Activated CD4-positive, alpha-beta memory T cell treated with anti-CD3 and anti-CD28 coated beads, Interleukin-2, amount 10 ng/mL, durations not matched to agents 7 days and 5 days (primary cell): ENCODE data around the gene GNAS. TPM values are rescaled to one million over a fixed set of nuclear protein-coding genes. Genes with fewer than 3 reads are reported as not detected.
A peak's percentile ranks its signal among the peaks of the same experiment; 100 is the strongest.

Experiments
- CTCF ChIA-PET: fragments of 350-600 bp; sonication (Branson Sonifier 250); formaldehyde crosslinking; loops from one replicate; lab custom pipeline; 2021; ENCODE audit warnings: antibody characterized with exemption, inconsistent platforms; lab: Charles Lee
- POLR2A ChIA-PET: fragments of 350-600 bp; sonication (Branson Sonifier 250); formaldehyde crosslinking; loops from one replicate; lab custom pipeline; 2021; ENCODE audit warnings: antibody characterized with exemption; lab: Charles Lee
- DNase-seq: peaks from one replicate; pipeline ENCODE4 v3.0.0-alpha.2; 2020
- H3K27ac Mint-ChIP-seq: one replicate; pipeline ENCODE4 v1.8.0; 2021; ENCODE audit warnings: mild to moderate bottlenecking, mixed read lengths
- H3K27me3 Mint-ChIP-seq: one replicate; pipeline ENCODE4 v1.8.0; 2021; ENCODE audit warnings: mixed read lengths
- H3K36me3 Mint-ChIP-seq: one replicate; pipeline ENCODE4 v1.8.0; 2021; ENCODE audit warnings: low read depth, mixed read lengths
- H3K4me1 Mint-ChIP-seq: one replicate; pipeline ENCODE4 v1.8.0; 2021; ENCODE audit warnings: mixed read lengths
- H3K4me3 Mint-ChIP-seq: one replicate; pipeline ENCODE4 v1.8.0; 2021; ENCODE audit warnings: mild to moderate bottlenecking, mixed read lengths
- H3K9me3 Mint-ChIP-seq: one replicate; pipeline ENCODE4 v1.8.0; 2021; ENCODE audit warnings: mixed read lengths
- total RNA-seq, 2 experiments: library from RNA; stranded (reverse); gene quantifications; one replicate each; pipeline ENCODE4 v1.2.3, GENCODE V29; 2021

GNAS gene
- total RNA-seq: 100 to 1,000 TPM; 790 to 809 TPM

DNA sequence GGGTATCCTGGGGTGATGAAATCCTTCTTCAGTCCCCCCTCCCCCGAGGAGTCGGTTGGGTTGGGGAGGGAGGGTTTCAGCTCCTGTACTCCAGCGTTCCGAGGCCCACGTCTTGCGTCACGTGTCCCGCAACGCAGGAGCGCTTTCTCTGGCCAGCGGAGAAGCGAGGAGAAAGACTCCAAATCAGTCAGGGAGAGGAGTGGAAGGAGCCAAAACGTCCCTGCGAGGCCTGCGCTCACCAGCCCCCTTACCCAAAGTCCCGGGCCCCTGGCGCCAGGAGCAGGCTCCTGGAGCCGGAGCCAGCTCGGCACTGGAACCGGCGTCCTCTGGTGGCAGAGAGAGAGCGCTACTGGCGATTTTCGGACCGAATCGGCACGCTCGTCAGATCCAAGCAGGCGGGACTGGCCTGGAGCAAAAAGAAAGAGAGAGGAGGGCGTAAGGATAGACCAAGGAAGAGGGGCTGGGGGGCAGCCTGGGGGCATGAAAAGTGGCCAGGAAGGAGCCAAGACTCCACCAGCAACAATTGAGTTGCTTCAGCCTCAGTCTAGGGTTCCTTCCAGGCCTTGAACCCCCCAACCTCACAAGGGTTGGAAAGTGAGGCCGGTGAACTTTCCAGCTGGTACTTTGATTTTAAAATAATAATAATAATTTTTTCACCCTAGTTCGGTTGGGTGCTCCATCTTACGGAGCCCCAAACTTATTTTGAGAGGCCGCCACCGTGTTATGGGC lies at the start of gene GNAS:
GNAS (plus strand) TSS at position 174 of the 729 bp plus-strand sequence.
- CTCF ChIA-PET: interaction anchor here (0.6 to 2.4 kb wide), 6 partner anchors 18 to 205 kb away, joined by 3 to 9 read pairs (median 4); partner anchors contain the start of gene STX16
- POLR2A ChIA-PET: interaction anchor here (1.0 to 3.3 kb wide), 2 partner anchors 11 to 201 kb away, joined by 3 to 16 read pairs; partner anchors contain the start of gene STX16
- Mint-ChIP-seq H3K4me1 (peaks cover 42% of the 10 kb centered on the region), H3K27ac (no peak within 1 kb of the TSS), H3K9me3 (no peaks in the 10 kb centered on the region), H3K27me3 (peaks cover 76% of the 10 kb centered on the region), H3K36me3 (no peaks in the 10 kb centered on the region), H3K4me3 (peak within 1 kb of the TSS; percentile 80)
- DNase-seq: peak; percentile 63

DNA sequence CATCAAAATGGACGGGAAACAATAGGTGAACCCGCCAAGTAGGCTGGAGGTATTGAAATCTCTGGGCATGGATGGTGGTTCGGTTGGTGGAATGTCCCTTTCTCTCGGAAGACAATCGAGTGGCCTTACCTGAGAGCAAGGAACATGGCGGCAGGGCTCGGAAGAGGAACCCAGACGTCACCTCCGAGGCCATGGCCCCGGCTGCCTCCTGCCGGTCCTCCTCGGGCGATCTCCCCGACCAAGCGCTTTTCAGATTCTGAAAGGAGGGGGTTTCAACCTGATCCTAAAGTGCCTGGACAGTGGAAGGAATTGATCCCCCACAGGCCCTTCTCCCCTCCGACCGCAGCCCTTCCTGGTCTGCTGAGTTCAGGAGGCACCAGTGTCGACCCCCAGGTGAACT lies 49.0 kb upstream of the GNAS start:
- Mint-ChIP-seq H3K27me3 (peaks cover 34% of the 10 kb centered on the region), H3K27ac (no peak overlapping the region), H3K4me3 (no peak overlapping the region), H3K9me3 (no peaks in the 10 kb centered on the region), H3K36me3 (no peaks in the 10 kb centered on the region), H3K4me1 (no peaks in the 10 kb centered on the region)
- DNase-seq: no peak
- CTCF ChIA-PET: no interaction called here
- POLR2A ChIA-PET: no interaction called here

DNA sequence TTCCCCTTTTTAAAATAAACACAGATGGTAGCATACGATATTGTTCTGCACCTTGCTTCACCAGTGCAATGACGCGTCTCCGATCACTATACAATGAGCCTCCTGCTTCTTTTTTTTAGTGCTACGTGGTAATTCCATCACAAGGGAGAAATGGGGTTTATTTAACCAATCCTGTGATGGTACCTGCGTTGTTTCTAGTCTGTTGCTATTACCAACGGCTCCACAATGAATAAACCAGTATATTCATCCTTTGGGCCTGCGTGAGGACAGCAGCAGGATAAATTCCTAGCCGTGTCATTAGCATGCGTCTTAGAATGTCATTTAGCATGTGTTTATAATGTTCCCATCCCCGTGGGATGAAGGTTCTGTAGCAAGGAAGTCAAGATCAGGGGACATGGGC lies 44.7 kb upstream of the GNAS start:
- CTCF ChIA-PET: no interaction called here
- peaks cover 41% of the 10 kb centered on the region for H3K27me3 Mint-ChIP-seq
- no peak for DNase-seq
- H3K36me3 Mint-ChIP-seq: no peaks in the 10 kb centered on the region
- H3K4me3 Mint-ChIP-seq: no peak overlapping the region
- POLR2A ChIA-PET: no interaction called here
- peaks cover 16% of the 10 kb centered on the region for H3K4me1 Mint-ChIP-seq
- H3K27ac Mint-ChIP-seq: no peak overlapping the region
- H3K9me3 Mint-ChIP-seq: no peaks in the 10 kb centered on the region

DNA sequence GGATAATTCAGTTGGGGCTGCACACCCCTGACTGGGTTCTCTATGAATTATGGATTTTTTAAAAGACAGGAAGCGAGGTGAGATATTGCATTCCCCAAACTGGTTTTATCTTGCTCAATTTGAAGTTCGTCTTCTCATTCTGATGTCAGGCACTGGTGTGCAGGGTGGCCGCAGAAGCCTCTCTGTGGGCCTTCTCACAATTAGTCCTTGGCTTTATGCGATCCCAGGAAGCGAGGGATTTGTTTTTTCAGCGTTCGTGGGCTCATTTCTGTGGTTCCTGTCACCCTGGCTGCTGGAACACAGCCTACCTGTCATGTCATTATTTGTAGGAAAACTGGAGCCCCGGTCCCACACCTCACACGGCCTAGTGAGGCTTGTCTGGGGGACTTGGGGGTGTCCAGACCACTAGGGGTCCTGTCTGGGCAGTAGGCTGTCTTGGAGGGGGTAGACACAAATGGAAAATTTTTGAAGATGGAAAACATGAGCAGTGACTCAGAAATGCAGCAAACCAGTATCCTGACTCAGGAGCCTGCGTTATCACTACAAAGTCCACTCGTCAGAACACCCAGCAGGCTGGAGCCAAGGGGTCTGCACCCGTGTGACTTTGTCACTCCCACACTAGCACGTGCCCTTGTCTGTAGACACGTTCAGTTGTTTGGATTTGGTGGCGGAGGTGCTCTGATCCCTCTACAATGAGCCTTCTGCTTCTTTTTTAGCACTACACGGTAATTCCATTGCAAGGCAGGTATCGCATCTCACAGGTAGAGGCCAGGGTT lies 44.1 kb upstream of the GNAS start:
- H3K4me1 Mint-ChIP-seq: peaks cover 16% of the 10 kb centered on the region
- H3K36me3 Mint-ChIP-seq: no peaks in the 10 kb centered on the region
- peaks cover 41% of the 10 kb centered on the region for H3K27me3 Mint-ChIP-seq
- H3K9me3 Mint-ChIP-seq: no peaks in the 10 kb centered on the region
- CTCF ChIA-PET: no interaction called here
- no peak overlapping the region for H3K4me3 Mint-ChIP-seq
- POLR2A ChIA-PET: no interaction called here
- no peak overlapping the region for H3K27ac Mint-ChIP-seq
- DNase-seq: no peak

DNA sequence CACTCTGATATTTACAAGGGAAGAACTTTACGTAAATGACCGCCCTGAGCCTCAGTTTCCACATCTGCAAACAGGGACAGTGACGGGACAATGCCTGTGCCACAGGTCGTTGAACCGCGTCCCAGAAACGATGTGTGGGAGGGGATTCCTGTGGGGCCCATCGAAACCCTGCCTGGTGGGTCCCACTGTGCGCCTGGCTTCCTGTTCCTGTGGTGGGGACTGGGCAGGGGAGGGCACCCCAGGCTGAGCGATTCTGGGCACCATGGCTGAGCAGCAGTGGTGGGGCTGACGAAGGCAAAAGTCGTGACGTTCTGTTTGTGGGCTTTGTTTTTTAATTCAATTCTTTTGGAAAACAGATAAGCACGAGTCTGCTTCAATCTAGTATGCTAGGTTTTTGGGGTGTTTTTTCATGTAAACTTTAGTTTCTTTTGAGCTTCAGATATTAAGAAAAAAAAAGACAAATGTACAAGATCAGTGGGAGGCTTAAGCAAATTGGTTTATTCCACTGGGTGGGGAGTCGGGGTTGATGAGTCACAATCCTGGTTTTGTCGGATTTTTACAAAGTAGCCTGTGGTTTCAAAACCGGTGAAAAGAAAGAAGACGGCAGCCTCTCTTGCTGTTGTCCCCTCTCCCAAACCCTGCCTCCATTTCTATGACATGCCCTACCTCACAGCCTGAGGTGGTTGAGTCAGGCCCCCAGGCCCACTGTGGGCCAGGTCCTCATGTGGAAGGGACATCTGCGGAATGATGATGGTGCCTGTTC lies 42.2 kb upstream of the GNAS start:
- DNase-seq: peak; percentile 23
- Mint-ChIP-seq H3K36me3 (no peaks in the 10 kb centered on the region), H3K4me1 (peaks cover 16% of the 10 kb centered on the region), H3K27ac (no peak overlapping the region), H3K4me3 (no peak overlapping the region), H3K9me3 (no peaks in the 10 kb centered on the region), H3K27me3 (peaks cover 46% of the 10 kb centered on the region)
- ChIA-PET POLR2A (no interaction called here), CTCF (no interaction called here)

DNA sequence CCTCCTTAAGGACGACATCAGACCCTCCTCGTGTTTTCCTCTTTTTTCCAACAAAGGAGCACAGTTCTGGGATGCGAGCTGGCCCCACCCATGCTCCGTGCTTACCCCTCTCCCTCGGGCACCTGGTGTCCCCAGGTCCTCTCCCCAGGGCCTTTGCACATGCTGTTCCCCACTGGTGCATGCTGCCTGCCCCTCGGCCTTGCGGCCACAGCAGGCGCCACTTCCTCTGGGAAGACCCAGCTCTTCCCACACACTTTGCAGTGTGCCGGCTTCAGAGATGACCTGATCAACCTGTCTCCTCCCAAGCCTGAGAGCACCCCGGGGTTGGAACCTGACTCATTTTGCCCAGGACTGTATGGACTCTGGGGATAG lies 41.7 kb upstream of the GNAS start:
- CTCF ChIA-PET: no interaction called here

DNA sequence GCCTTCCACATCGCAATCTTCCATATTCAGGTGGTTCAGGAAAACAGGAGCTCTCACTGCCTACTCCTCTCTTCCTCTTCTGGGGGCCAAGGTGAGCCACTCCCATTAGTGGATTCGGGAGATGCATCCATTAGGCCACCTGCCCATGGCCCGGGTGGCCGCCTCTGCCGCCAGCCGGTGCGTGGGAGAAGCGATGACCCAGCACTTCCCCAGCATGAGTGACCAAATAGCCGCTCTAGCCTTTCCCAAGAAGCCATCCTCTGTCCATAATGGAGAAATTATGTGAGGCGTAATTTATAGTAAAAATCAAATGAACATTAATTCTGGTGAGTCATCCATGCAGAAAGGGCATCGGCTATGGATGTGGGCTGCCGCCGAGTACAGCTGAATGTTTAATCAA lies 41.2 kb upstream of the GNAS start:
- ChIA-PET POLR2A (no interaction called here), CTCF (no interaction called here)
- Mint-ChIP-seq H3K9me3 (no peaks in the 10 kb centered on the region), H3K27me3 (peaks cover 49% of the 10 kb centered on the region), H3K27ac (no peak overlapping the region), H3K4me1 (peaks cover 16% of the 10 kb centered on the region), H3K4me3 (no peak overlapping the region), H3K36me3 (no peaks in the 10 kb centered on the region)
- DNase-seq: no peak

More for the DNA sequence above, 41.7 kb upstream of the GNAS start:
- no peaks in the 10 kb centered on the region for H3K9me3 Mint-ChIP-seq
- H3K27ac Mint-ChIP-seq: no peak overlapping the region
- peaks cover 49% of the 10 kb centered on the region for H3K27me3 Mint-ChIP-seq
- no peaks in the 10 kb centered on the region for H3K36me3 Mint-ChIP-seq
- DNase-seq: no peak
- H3K4me1 Mint-ChIP-seq: peaks cover 16% of the 10 kb centered on the region
- POLR2A ChIA-PET: no interaction called here
- no peak overlapping the region for H3K4me3 Mint-ChIP-seq

DNA sequence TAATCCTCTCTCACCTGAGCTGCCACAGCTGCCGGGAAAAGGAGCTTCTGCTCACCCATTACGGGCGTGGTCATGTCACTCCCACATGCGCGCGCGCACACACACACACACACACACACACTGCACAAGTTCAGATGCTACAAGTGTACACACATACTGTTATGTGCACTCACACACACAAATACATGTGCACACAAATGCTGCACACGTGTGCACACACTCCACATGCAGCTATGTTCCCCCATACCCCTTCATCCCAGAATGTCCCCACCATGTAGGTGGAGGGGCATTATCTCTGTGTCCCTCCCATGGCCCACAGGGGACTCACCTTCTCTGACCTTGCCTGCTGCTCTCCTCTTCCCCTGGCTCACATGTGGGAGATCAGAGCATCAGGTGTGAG lies 39.1 kb upstream of the GNAS start:
- Mint-ChIP-seq H3K27me3 (peaks cover 45% of the 10 kb centered on the region), H3K36me3 (no peaks in the 10 kb centered on the region), H3K27ac (no peak overlapping the region), H3K4me1 (peaks cover 20% of the 10 kb centered on the region), H3K9me3 (no peaks in the 10 kb centered on the region), H3K4me3 (no peak overlapping the region)
- CTCF ChIA-PET: interaction anchor here (0.9 kb wide), 1 partner anchor 46 kb away, joined by 3 read pairs; no protein-coding TSS in a partner anchor
- DNase-seq: no peak
- POLR2A ChIA-PET: no interaction called here

DNA sequence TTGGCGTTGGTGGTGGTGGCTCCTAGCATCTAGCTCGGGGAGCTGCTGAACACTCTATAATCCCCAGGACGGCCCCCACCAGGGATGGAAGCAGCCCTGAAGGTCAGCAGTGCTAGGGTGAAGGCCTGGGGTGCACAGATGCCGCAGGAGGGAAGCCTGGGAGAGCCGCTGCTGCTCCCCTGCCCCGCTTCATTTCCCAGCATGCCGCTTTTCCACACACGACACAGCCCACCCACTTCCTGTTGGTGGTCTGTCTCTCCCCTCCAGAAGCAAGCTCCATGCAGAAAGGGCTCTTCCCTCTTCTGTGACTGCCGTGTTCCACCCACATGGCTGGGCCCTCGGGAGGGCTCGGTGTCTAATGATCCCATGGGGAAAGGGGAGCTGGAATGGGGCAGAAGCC lies 37.1 kb upstream of the GNAS start:
- H3K27me3 Mint-ChIP-seq: peaks cover 33% of the 10 kb centered on the region
- no peaks in the 10 kb centered on the region for H3K9me3 Mint-ChIP-seq
- no peak overlapping the region for H3K27ac Mint-ChIP-seq
- peaks cover 24% of the 10 kb centered on the region for H3K4me1 Mint-ChIP-seq
- H3K36me3 Mint-ChIP-seq: peaks cover under 1% of the 10 kb centered on the region
- DNase-seq: no peak
- ChIA-PET CTCF (no interaction called here), POLR2A (no interaction called here)
- H3K4me3 Mint-ChIP-seq: no peak overlapping the region

DNA sequence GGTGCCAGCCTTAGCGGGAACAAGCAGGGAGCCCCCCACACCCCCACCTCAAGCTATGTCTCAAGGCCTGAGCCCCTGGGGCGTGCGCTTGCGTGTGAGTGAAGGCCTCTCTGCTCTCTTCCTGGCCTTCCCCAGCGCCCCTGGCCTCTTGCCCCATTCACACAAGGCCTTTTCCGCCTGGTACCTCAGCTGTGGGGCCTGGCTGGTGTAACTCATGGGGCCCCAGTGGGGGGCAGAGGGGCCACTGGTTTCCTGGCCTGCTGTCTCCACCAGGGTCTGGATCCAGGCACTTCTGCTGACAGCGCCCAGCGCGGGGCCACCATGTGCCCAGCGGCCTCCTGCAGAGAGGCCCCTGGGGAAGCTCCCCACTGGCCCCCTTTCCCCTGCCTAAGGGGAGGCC lies 36.5 kb upstream of the GNAS start:
- ChIA-PET POLR2A (no interaction called here), CTCF (no interaction called here)
- H3K4me3 Mint-ChIP-seq: no peak overlapping the region
- H3K36me3 Mint-ChIP-seq: peaks cover 4% of the 10 kb centered on the region
- peaks cover 35% of the 10 kb centered on the region for H3K27me3 Mint-ChIP-seq
- H3K27ac Mint-ChIP-seq: no peak overlapping the region
- H3K9me3 Mint-ChIP-seq: peaks cover 3% of the 10 kb centered on the region
- no peak for DNase-seq
- peaks cover 19% of the 10 kb centered on the region for H3K4me1 Mint-ChIP-seq

DNA sequence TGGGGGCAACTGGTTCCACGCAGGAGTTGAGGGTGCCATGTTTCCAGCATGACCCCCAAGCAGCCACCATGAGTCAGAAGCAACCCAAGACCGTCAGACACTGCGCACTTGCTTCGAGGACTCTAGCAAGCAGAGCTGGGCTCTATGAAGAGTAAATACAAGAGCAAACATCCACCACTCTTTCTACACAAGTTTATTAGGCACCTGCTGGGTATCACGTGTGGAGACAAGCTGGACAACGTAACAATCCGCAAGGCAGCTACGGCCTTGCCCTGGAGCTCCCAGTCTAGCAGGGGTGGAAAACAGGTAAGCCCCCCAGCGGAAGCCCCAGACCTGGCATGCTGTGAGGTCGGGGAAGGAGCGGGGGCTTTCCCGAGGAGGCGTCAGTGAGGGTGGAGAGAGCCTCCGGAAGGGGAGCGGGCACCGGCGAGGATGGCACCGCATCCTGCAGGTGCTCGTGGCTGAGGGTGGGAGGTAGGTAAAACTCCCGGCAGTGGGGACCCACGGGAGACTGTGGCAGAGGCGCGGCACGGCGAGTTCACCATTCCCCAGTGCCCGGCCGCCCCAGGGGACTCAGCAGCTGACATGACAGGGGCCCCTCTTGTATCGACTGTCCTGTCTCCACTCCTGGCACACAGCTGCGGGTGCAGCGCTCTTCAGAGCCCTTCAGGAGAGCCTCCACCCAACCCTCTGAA lies 35.4 kb upstream of the GNAS start:
- Mint-ChIP-seq H3K27me3 (peaks cover 30% of the 10 kb centered on the region), H3K27ac (no peak overlapping the region), H3K9me3 (peaks cover 3% of the 10 kb centered on the region), H3K4me1 (peaks cover 14% of the 10 kb centered on the region), H3K36me3 (peaks cover 4% of the 10 kb centered on the region), H3K4me3 (no peak overlapping the region)
- no peak for DNase-seq
- POLR2A ChIA-PET: no interaction called here
- CTCF ChIA-PET: no interaction called here

DNA sequence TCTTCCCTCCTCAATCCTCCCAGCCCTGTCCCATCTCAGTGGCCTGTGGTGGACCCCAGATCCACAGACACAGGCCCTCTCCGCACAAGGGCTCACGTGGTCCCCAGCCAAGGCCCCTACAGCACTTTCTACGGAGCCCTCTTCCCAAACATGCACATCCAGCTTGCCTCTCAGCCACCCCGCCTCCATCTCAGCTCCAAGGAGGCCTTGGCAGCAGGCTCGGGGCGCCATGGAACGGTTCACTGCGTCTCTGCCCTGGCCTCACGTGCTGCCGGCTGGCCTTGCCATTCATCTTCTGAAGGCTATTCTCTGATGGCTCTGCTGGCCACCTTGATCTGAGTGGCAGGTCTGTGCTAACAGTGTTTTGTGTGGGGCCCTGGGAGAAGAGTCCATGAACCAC lies 34.8 kb upstream of the GNAS start:
- peaks cover 4% of the 10 kb centered on the region for H3K36me3 Mint-ChIP-seq

More for the DNA sequence above, 34.8 kb upstream of the GNAS start:
- DNase-seq: no peak
- ChIA-PET CTCF (interaction anchor here (0.9 to 1.5 kb wide), 2 partner anchors 34 to 167 kb away, joined by 3 to 9 read pairs; partner anchors contain the start of genes GNAS and STX16), POLR2A (no interaction called here)
- Mint-ChIP-seq H3K4me3 (no peak overlapping the region), H3K4me1 (peaks cover 14% of the 10 kb centered on the region), H3K27me3 (peaks cover 30% of the 10 kb centered on the region), H3K9me3 (peaks cover 3% of the 10 kb centered on the region), H3K27ac (no peak overlapping the region)
